Type B pancreatic cell (in vitro differentiated cells): ENCODE results near the gene FNDC1. TPM values are rescaled to one million over a fixed set of nuclear protein-coding genes. Genes with fewer than 3 reads are reported as not detected.
"Not testable (repeated sequence)": the region's sequence is repeated elsewhere in the genome, so short reads cannot be mapped to it uniquely, and the experiment has no call there.

ENCODE experiments used
- DNase-seq: peaks from one replicate; pipeline ENCODE4 v3.0.0; 2021; ENCODE audit warnings: mixed read lengths; ENCODE audit not compliant: unreplicated experiment; ENCODE audit errors: extremely low spot score
- H3K27ac Mint-ChIP-seq: 2 replicates; pipeline ENCODE4 v1.8.0; 2021; ENCODE audit warnings: mild to moderate bottlenecking, mixed read lengths
- H3K27me3 Mint-ChIP-seq: 2 replicates; pipeline ENCODE4 v1.8.0; 2021; ENCODE audit warnings: mixed read lengths
- H3K36me3 Mint-ChIP-seq: 2 replicates; pipeline ENCODE4 v1.8.0; 2021; ENCODE audit warnings: mixed read lengths
- H3K4me1 Mint-ChIP-seq: one replicate; pipeline ENCODE4 v1.8.0; 2021; ENCODE audit warnings: mixed read lengths; ENCODE audit not compliant: unreplicated experiment
- H3K4me3 Mint-ChIP-seq: 2 replicates; pipeline ENCODE4 v1.8.0; 2021; ENCODE audit warnings: mild to moderate bottlenecking, mixed read lengths
- H3K9me3 Mint-ChIP-seq: 2 replicates; pipeline ENCODE4 v1.8.0; 2021; ENCODE audit warnings: mixed read lengths
- long read RNA-seq: library from polyadenylated mRNA; unstranded; transcript quantifications from one replicate; pipeline ENCODE4 v2.0.0, GENCODE V29; 2020
- total RNA-seq: library from RNA; stranded (reverse); gene quantifications from 2 replicates; pipeline ENCODE4 v1.2.1, GENCODE V29; 2021; ENCODE audit warnings: low replicate concordance
- TF ChIP-seq, protein P1 (sequence below): fragments of 200-600 bp; sonication (generic); conservative IDR thresholded peaks from 2 replicates; pipeline ENCODE4 v1.5.0; 2021; ENCODE audit warnings: antibody characterized with exemption, mild to moderate bottlenecking

FNDC1 gene
- 0.14 and 1.7 TPM in 2 replicates for total RNA-seq
- long read RNA-seq, result 0 reads

DNA sequence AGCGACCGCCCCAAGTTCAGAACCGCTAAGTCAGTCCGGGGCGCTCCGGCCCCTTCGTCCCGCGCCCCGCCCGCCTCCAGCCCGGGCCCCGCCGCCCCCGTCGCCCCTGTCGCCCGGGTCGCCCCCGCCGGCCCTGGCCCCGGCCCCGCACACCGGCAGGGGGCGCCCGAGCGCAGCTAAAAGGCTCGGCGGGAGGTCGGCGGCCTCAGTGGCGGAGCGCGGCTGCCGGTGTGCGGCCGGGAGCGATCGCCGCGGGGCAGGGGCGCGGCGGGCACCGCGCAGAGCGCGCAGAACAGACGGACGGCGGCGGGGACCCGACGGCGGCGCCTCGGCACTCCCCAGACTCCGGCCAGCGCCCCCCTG lies at the start of gene FNDC1:
Gene FNDC1 (plus strand): TSS at position 208 of the 363 bp plus-strand sequence. CDS start 197 bp downstream, outside the sequence.
- Mint-ChIP-seq H3K4me3 (peak within 1 kb of the TSS; percentile 83), H3K27me3 (peaks cover 92% of the 10 kb centered on the region), H3K27ac (peak within 1 kb of the TSS; percentile 52), H3K4me1 (peaks cover 8% of the 10 kb centered on the region), H3K36me3 (no peaks in the 10 kb centered on the region), H3K9me3 (no peaks in the 10 kb centered on the region)
- DNase-seq, result no peak
- TF ChIP-seq, protein P1, sequence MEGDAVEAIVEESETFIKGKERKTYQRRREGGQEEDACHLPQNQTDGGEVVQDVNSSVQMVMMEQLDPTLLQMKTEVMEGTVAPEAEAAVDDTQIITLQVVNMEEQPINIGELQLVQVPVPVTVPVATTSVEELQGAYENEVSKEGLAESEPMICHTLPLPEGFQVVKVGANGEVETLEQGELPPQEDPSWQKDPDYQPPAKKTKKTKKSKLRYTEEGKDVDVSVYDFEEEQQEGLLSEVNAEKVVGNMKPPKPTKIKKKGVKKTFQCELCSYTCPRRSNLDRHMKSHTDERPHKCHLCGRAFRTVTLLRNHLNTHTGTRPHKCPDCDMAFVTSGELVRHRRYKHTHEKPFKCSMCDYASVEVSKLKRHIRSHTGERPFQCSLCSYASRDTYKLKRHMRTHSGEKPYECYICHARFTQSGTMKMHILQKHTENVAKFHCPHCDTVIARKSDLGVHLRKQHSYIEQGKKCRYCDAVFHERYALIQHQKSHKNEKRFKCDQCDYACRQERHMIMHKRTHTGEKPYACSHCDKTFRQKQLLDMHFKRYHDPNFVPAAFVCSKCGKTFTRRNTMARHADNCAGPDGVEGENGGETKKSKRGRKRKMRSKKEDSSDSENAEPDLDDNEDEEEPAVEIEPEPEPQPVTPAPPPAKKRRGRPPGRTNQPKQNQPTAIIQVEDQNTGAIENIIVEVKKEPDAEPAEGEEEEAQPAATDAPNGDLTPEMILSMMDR, result peak; percentile 53

- no peaks in the 10 kb centered on the region for H3K4me1 Mint-ChIP-seq
- peaks cover 6% of the 10 kb centered on the region for H3K27me3 Mint-ChIP-seq
- TF ChIP-seq, protein P1, result no peak
- H3K4me3 Mint-ChIP-seq, result no peak overlapping the region
- DNase-seq, result no peak
- no peak overlapping the region for H3K27ac Mint-ChIP-seq
- no peaks in the 10 kb centered on the region for H3K9me3 Mint-ChIP-seq
- H3K36me3 Mint-ChIP-seq, result no peaks in the 10 kb centered on the region
Observed at GRCh38 chr6:159119791-159120190, 49.4 kb upstream of the FNDC1 start.

DNA sequence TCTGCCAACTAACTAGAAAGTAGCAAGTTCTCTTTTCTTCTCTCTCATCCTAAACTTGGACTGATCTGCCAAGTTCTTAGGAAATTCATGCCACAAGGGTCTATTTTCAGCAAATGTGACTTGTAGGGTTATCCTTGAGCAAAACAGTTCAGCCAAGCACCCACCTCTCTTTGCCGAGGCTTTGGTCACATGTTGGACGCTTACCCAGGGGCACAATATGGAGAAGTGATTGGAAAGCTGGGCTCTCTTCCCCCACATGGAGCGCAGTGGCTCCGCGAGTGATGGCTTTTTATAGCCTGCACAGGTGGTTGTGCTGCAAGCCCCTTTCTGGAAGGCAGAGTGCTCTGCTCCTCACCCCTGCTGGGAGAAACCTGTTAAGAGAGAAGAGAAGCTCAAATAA lies 47.7 kb upstream of the FNDC1 start:
- Mint-ChIP-seq H3K27me3 (peaks cover 6% of the 10 kb centered on the region), H3K4me3 (no peak overlapping the region), H3K9me3 (no peaks in the 10 kb centered on the region), H3K4me1 (no peaks in the 10 kb centered on the region), H3K27ac (no peak overlapping the region), H3K36me3 (no peaks in the 10 kb centered on the region)
- no peak for DNase-seq
- TF ChIP-seq, protein P1, result no peak

DNA sequence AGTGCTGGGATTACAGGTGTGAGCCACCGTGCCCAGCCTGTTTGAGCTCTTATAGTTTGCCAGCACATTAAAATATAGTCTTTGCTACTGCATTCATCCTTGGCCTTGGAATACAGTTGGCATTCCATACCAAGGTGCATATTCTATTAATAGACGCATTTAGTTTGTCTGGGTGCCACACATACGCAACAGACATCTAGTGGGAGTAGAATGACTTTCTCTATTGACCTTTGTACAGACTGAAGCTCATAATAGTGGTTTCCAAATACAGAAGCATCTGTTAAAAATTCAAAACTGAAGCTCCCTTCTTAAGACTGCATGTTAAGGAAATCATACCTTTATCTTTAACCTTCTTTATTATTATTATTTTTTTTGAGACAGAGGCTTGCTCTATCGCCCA lies 46.7 kb upstream of the FNDC1 start:
- H3K36me3 Mint-ChIP-seq, result no peaks in the 10 kb centered on the region
- peaks cover 6% of the 10 kb centered on the region for H3K27me3 Mint-ChIP-seq

DNA sequence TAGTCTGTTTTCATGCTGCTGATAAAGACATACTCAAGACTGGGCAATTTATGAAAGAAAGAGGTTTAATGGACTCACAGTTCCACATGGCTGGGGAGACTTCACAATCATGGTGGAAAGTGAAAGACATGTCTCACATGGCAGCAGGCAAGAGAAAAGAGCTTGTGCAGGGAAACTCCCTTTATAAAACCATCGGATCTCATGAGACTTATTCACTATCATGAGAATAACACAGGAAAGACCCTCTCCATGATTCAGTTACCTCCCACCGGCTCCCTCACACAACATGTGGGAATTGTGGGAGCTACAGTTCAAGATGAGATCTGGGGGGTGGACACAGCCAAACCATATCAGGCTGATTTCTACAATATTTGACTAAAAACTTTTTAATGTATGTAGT lies 45.4 kb upstream of the FNDC1 start:
- H3K27ac Mint-ChIP-seq, H3K4me3 Mint-ChIP-seq, H3K27me3 Mint-ChIP-seq, H3K9me3 Mint-ChIP-seq, DNase-seq, H3K36me3 Mint-ChIP-seq, H3K4me1 Mint-ChIP-seq: not testable (repeated sequence)

More for the DNA sequence above, 46.7 kb upstream of the FNDC1 start:
- Mint-ChIP-seq H3K27ac (no peak overlapping the region), H3K4me3 (no peak overlapping the region), H3K4me1 (no peaks in the 10 kb centered on the region), H3K9me3 (no peaks in the 10 kb centered on the region)
- DNase-seq, result no peak
- TF ChIP-seq, protein P1, result no peak

GRCh38 chr6:159125014-159125609 lies 44.1 kb upstream of the FNDC1 start:
- TF ChIP-seq, protein P1, result peak; percentile 55
- DNase-seq, result no peak
- Mint-ChIP-seq H3K4me3 (no peak overlapping the region), H3K4me1 (no peaks in the 10 kb centered on the region), H3K27ac (no peak overlapping the region), H3K36me3 (no peaks in the 10 kb centered on the region), H3K9me3 (no peaks in the 10 kb centered on the region), H3K27me3 (peaks cover 3% of the 10 kb centered on the region)
